ENCODE measurements around the gene CD27. TPM values are rescaled to one million over a fixed set of nuclear protein-coding genes. Genes with fewer than 3 reads are reported as not detected.

The CD27 gene
- 0.36 TPM in 1 of 2 replicates, not detected in the other for total RNA-seq

GRCh38 chr12:6444704-6445688, at the start of gene CD27:
Gene CD27, plus strand, starts transcription at chr12:6444955. Its CDS starts 141 bp downstream, at chr12:6445096.

GRCh38 chr12:6451348-6452244, 6.8 kb downstream of the CD27 start, which contains the start of gene TAPBPL:
Gene TAPBPL, plus strand, starts transcription at chr12:6452042. Its CDS starts 207 bp downstream, at chr12:6452249.

GRCh38 chr12:6470375-6471163, 25.8 kb downstream of the CD27 start, which contains the start of gene VAMP1:
Gene VAMP1, minus strand, starts transcription at chr12:6470677. Its CDS starts 146 bp downstream, at chr12:6470531.

GRCh38 chr12:6492838-6493496, 48.2 kb downstream of the CD27 start, which contains the start of gene MRPL51:
Gene MRPL51, minus strand, starts transcription at chr12:6493262. Its CDS starts 126 bp downstream, at chr12:6493136.

GRCh38 chr12:6493497-6494257, 48.9 kb downstream of the CD27 start, which contains the start of gene NCAPD2:
Gene NCAPD2, plus strand, starts transcription at chr12:6494102. Its CDS starts 997 bp downstream, at chr12:6495099.

Other genes with a start within 250 kb of the CD27 start
- gene CD9, start 244.6 kb upstream of the CD27 start, total RNA-seq: 175 and 214 TPM in 2 replicates
- 0.16 TPM in 1 of 2 replicates, not detected in the other for gene PLEKHG6, start 134.3 kb upstream of the CD27 start, total RNA-seq
- 214 and 306 TPM in 2 replicates for gene TNFRSF1A, start 102.9 kb upstream of the CD27 start, total RNA-seq
- 0.85 and 1.5 TPM in 2 replicates for gene SCNN1A, start 69.4 kb upstream of the CD27 start, total RNA-seq
- 117 and 121 TPM in 2 replicates for gene LTBR, start 60.8 kb upstream of the CD27 start, total RNA-seq
- 15.9 and 18.1 TPM in 2 replicates for gene TAPBPL, start 7.1 kb downstream of the CD27 start, total RNA-seq
- gene VAMP1, start 25.7 kb downstream of the CD27 start, total RNA-seq: 10.2 and 10.6 TPM in 2 replicates
- 37.6 and 46.0 TPM in 2 replicates for gene MRPL51, start 48.3 kb downstream of the CD27 start, total RNA-seq
- 28.1 and 28.2 TPM in 2 replicates for gene NCAPD2, start 49.1 kb downstream of the CD27 start, total RNA-seq
- gene GAPDH, start 89.6 kb downstream of the CD27 start, total RNA-seq: 5,670 and 6,868 TPM in 2 replicates
- 13.8 and 16.5 TPM in 2 replicates for gene IFFO1, start 111.1 kb downstream of the CD27 start, total RNA-seq
- gene NOP2, start 123.3 kb downstream of the CD27 start, total RNA-seq: 25.9 and 29.0 TPM in 2 replicates
- gene CHD4, start 162.4 kb downstream of the CD27 start, total RNA-seq: 197 and 241 TPM in 2 replicates
- gene LPAR5, start 191.0 kb downstream of the CD27 start, total RNA-seq: 0.12 TPM in 1 of 2 replicates, not detected in the other
- 0.16 TPM in 1 of 2 replicates, not detected in the other for gene ACRBP, start 202.5 kb downstream of the CD27 start, total RNA-seq
- 36.5 and 40.1 TPM in 2 replicates for gene ING4, start 218.2 kb downstream of the CD27 start, total RNA-seq
- gene ZNF384, start 244.4 kb downstream of the CD27 start, total RNA-seq: 27.1 and 30.8 TPM in 2 replicates